H1 (cell line): Measurements from ENCODE around the gene MICALL2. TPM values are rescaled to one million over a fixed set of nuclear protein-coding genes. Genes with fewer than 3 reads are reported as not detected.

ENCODE experiments used
- BCL11A ChIP-seq, 2 experiments: IDR thresholded peaks; one replicate each; pipeline ENCODE4 v1.6.1; 2011; ENCODE audit warnings: low read depth in 2 of 2, low read length in 2 of 2, mild to moderate bottlenecking in 2 of 2
- CREB1 ChIP-seq: IDR thresholded peaks from 2 replicates; pipeline ENCODE4 v1.6.1; 2012; ENCODE audit warnings: inconsistent platforms
- CTBP2 ChIP-seq: IDR thresholded peaks from 2 replicates; pipeline ENCODE4 v1.7.0; 2011; ENCODE audit warnings: borderline replicate concordance, mild to moderate bottlenecking, moderate library complexity, mixed read lengths, low read length; ENCODE audit not compliant: insufficient read depth, insufficient read length
- FOSL1 ChIP-seq: IDR thresholded peaks from 2 replicates; pipeline ENCODE4 v1.6.1; 2011; ENCODE audit warnings: mild to moderate bottlenecking, low read depth, low read length, moderate library complexity; ENCODE audit not compliant: insufficient read depth
- GABPA ChIP-seq: IDR thresholded peaks from 2 replicates; pipeline ENCODE4 v1.6.1; 2011; ENCODE audit warnings: mild to moderate bottlenecking, low read length, moderate library complexity, borderline replicate concordance; ENCODE audit not compliant: insufficient read depth
- RAD21 ChIP-seq, 2 experiments: IDR thresholded peaks in 1 of 2; conservative IDR thresholded peaks in 1 of 2; 2 replicates each; pipeline ENCODE4 v1.6.1; 2011; ENCODE audit warnings: low read depth in 2 of 2, low read length in 2 of 2, improper control_type of control experiment in 1 of 2, inconsistent platforms in 1 of 2, mild to moderate bottlenecking in 1 of 2, moderate library complexity in 1 of 2
- SIRT6 ChIP-seq: IDR thresholded peaks from one replicate; pipeline ENCODE4 v1.7.1; 2012; ENCODE audit warnings: low read length, inconsistent platforms
- SIX5 ChIP-seq: IDR thresholded peaks from 2 replicates; pipeline ENCODE4 v1.6.1; 2011; ENCODE audit warnings: mild to moderate bottlenecking, low read depth, low read length
- SRF ChIP-seq: IDR thresholded peaks from 2 replicates; pipeline ENCODE4 v1.6.1; 2011; ENCODE audit warnings: mild to moderate bottlenecking, low read depth, low read length, moderate library complexity
- TAF1 ChIP-seq: IDR thresholded peaks from 2 replicates; pipeline ENCODE4 v1.6.1; 2011; ENCODE audit warnings: mild to moderate bottlenecking, low read depth, low read length
- TCF12 ChIP-seq: IDR thresholded peaks from 2 replicates; pipeline ENCODE4 v1.6.1; 2011; ENCODE audit warnings: low read depth, mild to moderate bottlenecking, low read length
- polyA plus RNA-seq, 7 experiments: library from polyadenylated mRNA; depleted of rRNA in 3 of 7; stranded (reverse) in 5 of 7; unstranded in 2 of 7; fragments of >200 nt in 5 of 7; fragments of 200-250 nt in 2 of 7; gene quantifications; 1 replicate in 5 of 7; 2 replicates in 1 of 7; 4 replicates in 1 of 7; pipeline versions ENCODE4 v1.2.1 to v1.2.3, GENCODE V29; 2011 to 2013; ENCODE audit warnings: missing spikeins in 2 of 7, mixed read lengths in 2 of 7
- total RNA-seq: library from RNA; stranded (reverse); fragmentation: NEBNext Ultra II Directional; extraction: Animal tissue kit (Norgen Biotek cat#: 25700); gene quantifications from 2 replicates; pipeline ENCODE4 v1.2.1, GENCODE V29; 2021
- TF ChIP-seq, protein P1 (sequence below), 3 experiments: IDR thresholded peaks; 1 replicate in 2 of 3; 2 replicates in 1 of 3; pipeline versions ENCODE4 v1.5.1 to v1.6.1; 2011; ENCODE audit warnings: low read length in 3 of 3, mild to moderate bottlenecking in 3 of 3, inconsistent platforms in 2 of 3, low read depth in 1 of 3, moderate library complexity in 1 of 3; ENCODE audit not compliant: insufficient read depth in 1 of 3; ENCODE audit errors: control extremely low read depth in 1 of 3
- TF ChIP-seq, protein P2 (sequence below): IDR thresholded peaks from 2 replicates; pipeline ENCODE4 v1.6.1; 2012; ENCODE audit warnings: inconsistent platforms
- TF ChIP-seq, protein P3 (sequence below): IDR thresholded peaks from 2 replicates; pipeline ENCODE4 v1.6.1; 2012; ENCODE audit warnings: inconsistent platforms
- TF ChIP-seq, protein P4 (sequence below): IDR thresholded peaks from 2 replicates; pipeline ENCODE4 v1.6.1; 2011; ENCODE audit warnings: low read depth, mild to moderate bottlenecking, low read length; ENCODE audit not compliant: insufficient read depth

Gene MICALL2
- total and polyA plus RNA-seq, 2 of the 8 experiments (the other 6 are each of a cell fraction or from before 2014, with no cell fraction given): 5.3 to 8.5 TPM

DNA sequence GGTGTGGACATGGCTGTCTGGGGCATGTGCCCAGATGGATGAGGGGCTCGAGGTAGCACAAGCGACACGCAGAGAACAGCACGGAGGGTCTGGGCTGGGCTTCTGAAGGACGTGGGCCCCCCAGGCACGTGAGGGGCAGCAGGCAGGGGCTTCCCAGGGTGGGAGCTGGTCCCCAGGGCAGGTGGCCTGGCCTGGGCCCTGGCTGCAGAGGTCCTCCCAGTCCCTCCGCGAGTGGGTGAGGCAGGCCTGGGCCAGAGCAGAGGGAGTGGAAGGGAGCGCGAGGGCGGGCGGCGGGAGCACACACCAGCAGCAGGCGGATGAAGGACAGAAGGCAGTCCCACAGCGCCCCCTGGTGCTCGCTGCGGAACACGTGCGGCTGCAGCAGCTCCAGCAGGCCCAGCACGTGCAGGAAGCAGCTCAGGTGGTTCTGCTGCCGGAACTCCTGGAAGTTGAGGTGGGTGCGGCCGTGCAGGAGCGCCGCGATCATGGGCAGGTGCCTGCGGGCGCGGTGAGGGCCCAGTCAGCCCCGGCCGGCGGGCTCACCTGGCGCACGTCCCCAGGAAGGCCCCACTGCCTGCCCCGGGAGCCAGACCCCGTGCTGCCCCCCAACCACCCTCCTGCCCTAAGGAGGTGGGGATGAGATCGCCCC is 14.7 kb upstream of the MICALL2 start (continued):
- TF ChIP-seq SIX5: no peak
- TF ChIP-seq, protein P1, sequence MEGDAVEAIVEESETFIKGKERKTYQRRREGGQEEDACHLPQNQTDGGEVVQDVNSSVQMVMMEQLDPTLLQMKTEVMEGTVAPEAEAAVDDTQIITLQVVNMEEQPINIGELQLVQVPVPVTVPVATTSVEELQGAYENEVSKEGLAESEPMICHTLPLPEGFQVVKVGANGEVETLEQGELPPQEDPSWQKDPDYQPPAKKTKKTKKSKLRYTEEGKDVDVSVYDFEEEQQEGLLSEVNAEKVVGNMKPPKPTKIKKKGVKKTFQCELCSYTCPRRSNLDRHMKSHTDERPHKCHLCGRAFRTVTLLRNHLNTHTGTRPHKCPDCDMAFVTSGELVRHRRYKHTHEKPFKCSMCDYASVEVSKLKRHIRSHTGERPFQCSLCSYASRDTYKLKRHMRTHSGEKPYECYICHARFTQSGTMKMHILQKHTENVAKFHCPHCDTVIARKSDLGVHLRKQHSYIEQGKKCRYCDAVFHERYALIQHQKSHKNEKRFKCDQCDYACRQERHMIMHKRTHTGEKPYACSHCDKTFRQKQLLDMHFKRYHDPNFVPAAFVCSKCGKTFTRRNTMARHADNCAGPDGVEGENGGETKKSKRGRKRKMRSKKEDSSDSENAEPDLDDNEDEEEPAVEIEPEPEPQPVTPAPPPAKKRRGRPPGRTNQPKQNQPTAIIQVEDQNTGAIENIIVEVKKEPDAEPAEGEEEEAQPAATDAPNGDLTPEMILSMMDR (IDR thresholded peaks at IDR 0.05; ENCODE audit: control extremely low read depth in 1 of 3, insufficient read depth in 1 of 3, low read depth in 1 of 3, low read length in 3 of 3): peak in 2 of 3 experiments; percentile 85 to 99; a peak in 3 of 4 replicates
- TF ChIP-seq, protein P2, sequence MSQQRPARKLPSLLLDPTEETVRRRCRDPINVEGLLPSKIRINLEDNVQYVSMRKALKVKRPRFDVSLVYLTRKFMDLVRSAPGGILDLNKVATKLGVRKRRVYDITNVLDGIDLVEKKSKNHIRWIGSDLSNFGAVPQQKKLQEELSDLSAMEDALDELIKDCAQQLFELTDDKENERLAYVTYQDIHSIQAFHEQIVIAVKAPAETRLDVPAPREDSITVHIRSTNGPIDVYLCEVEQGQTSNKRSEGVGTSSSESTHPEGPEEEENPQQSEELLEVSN: peak; percentile 88
- no peak for TF ChIP-seq SIRT6
- TF ChIP-seq, protein P3, sequence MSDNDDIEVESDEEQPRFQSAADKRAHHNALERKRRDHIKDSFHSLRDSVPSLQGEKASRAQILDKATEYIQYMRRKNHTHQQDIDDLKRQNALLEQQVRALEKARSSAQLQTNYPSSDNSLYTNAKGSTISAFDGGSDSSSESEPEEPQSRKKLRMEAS: peak; percentile 100
- peak; percentile 85 for TF ChIP-seq GABPA
- TF ChIP-seq CREB1: peak; percentile 48; the same call in 1 of the 2 replicates
- no peak for TF ChIP-seq FOSL1
- TF ChIP-seq CTBP2: no peak
- no peak for TF ChIP-seq TAF1
- TF ChIP-seq BCL11A (IDR thresholded peaks at IDR 0.05; ENCODE audit: low read depth in 2 of 2, low read length in 2 of 2): no peak
- peak; percentile 47; the same call in 1 of the 2 replicates for TF ChIP-seq SRF
- TF ChIP-seq, protein P4, sequence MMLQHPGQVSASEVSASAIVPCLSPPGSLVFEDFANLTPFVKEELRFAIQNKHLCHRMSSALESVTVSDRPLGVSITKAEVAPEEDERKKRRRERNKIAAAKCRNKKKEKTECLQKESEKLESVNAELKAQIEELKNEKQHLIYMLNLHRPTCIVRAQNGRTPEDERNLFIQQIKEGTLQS: peak; percentile 67
- 0 out of 2 replicates have a peak, but pooled peaks have one; percentile 63 for TF ChIP-seq TCF12
- peak; percentile 82 to 85 for TF ChIP-seq RAD21 (IDR thresholded peaks at IDR 0.05 in 1 of 2, conservative IDR thresholded peaks at IDR 0.05 in 1 of 2; ENCODE audit: low read depth in 2 of 2, low read length in 2 of 2)
